GM19455 (cell line): ENCODE data around the gene SMIM20.

Source experiments
- ATAC-seq: cut with Tn5 transposase; IDR thresholded peaks from one replicate; pipeline ENCODE4 v1.9.1; 2021; ENCODE audit not compliant: unreplicated experiment

SMIM20 gene

DNA sequence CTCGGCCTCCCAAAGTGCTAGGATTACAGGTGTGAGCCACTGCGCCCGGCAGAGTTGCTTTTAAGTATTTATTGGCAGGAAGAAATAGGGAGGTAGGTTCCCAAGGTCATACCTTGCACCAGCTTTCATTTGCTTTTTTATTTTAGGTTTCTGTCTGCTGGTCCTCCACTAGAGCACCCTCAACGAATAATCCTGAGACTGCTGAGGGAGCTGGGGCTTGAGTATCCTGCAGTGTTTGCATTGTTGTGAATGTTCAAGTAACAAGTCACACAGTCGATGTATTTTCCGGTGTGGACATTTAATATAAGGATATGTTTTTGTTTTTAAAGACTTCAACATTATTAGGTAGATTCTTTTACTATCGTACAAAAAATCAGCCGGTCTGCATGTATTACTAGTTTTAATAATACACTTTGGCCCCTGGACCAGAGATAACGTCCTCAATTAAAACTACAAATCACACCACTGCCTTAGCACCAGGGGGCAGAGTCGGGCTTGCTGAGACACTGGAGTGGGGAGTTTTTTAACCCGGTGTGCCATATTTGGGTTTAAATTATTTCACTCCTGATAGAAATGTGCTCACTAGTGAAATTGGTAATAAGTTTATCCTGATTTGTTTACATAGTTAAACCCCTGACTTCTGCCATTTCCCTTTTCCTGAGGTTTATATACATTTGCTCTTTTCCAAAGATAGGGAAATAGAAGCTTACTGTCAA, 11.6 kb downstream of the SMIM20 start:
- no peak for ATAC-seq

- ATAC-seq: no peak
Observed at GRCh38 chr4:25926462-25926861, 12.4 kb downstream of the SMIM20 start.

DNA sequence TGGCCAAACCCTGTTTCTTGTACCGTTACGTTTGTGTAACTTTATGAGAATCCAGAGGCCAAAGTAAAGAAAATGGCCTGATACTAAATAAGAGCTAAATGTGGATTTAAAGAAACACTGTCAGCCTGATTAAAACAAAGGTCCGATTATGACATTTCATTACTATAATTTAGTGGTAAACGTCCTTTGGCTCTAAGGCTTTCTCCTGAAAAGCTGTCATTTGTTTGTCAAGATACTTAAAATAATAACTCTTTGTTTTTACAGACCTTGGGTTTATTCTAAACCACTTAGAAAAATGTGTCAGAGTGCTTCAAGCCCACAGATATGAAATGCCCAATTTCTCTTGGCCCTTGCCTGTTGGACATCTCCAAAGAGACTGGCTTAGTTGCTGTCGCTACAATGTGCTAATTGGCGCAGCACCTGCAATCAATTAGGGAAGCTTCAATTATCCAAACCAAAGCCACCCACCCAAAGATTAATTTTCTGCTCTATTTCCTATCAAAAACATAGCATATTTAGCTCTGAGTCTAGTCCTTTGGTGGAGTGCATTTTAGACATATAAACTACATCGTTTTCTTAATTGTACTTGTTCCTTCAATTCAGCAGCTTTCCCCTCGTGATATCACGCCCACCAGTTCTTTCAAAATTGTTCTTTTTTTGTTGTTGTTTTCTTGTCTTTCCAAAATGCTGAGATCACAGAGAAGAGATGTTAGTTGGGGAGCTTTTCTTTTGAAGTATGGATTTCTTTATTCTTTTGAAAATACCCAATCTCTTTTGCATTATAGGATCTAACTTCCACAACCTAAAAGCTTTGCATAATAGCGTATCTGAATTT, 13.6 kb downstream of the SMIM20 start:
- ATAC-seq: no peak

DNA sequence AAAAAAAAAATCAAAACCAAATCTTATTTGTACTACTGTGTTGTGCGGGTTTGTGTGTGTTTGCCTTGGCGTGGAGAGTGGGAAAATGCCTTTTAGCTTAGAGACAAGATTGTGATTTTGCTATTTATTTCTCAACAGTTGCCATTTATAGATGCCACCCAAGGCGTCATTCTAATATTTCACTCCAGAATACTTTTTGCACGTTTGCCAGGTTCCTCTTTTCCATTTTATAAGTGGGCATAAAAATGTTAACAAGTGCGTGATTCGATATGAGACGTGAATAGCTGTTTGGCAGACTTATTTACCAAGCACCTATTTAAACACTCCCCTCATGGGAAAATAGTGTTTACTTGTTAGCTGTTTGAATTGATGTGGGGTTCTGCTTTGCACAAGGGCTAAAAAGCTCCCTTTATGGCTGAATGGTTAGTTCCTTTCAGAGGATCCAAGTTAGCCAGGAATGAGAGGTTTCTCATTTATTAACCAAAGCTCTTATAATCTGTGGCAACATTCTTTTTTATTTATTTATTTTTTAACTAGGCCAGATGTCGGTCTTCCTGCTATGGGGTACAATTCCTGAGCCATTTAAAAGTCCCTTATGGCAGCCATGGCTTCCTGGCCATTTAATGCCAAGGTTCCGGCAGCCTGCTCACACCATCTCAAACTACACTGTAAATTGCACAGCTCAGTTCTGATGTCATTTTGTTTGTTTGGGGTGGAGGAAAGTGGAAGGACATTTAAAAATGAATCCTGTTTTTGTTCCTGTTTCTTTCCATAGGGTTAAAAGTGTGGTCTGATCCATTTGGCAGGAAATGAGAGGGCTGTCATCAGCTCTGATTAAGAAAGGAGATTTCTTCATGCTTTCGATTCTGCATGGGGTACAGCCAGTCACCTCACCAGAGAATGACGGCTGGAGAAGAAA, 14.6 kb downstream of the SMIM20 start:
- ATAC-seq: no peak

DNA sequence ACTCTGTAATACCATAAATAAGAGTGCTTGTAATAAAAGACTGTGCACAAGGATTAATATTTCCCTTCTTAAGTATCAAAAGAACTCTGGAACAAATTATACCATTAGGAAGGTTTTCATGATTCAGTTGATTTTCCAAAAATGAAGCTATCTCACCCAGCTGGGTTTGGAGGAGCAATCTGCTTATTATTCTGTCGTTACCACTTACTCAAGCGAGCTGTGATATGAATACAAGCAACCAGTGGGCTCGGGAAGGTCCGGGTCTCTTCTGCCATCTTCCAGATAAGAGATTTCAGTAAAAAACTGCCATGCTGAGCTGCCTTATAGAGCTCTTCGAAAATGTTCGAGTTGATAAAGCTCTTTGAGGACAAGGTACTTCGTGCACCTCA, 15.3 kb downstream of the SMIM20 start:
- ATAC-seq: no peak

- no peak for ATAC-seq
Observed at GRCh38 chr4:25930731-25931354, 16.8 kb downstream of the SMIM20 start.

- ATAC-seq: no peak
Observed at GRCh38 chr4:25936696-25937095, 22.7 kb downstream of the SMIM20 start.

GRCh38 chr4:25937801-25938200, 23.8 kb downstream of the SMIM20 start:
- ATAC-seq: no peak

GRCh38 chr4:25938366-25938765, 24.3 kb downstream of the SMIM20 start:
- peak; percentile 31 for ATAC-seq

GRCh38 chr4:25938787-25939186, 24.8 kb downstream of the SMIM20 start:
- ATAC-seq: peak; percentile 79

- ATAC-seq: no peak
Observed at GRCh38 chr4:25939330-25939729, 25.3 kb downstream of the SMIM20 start.

DNA sequence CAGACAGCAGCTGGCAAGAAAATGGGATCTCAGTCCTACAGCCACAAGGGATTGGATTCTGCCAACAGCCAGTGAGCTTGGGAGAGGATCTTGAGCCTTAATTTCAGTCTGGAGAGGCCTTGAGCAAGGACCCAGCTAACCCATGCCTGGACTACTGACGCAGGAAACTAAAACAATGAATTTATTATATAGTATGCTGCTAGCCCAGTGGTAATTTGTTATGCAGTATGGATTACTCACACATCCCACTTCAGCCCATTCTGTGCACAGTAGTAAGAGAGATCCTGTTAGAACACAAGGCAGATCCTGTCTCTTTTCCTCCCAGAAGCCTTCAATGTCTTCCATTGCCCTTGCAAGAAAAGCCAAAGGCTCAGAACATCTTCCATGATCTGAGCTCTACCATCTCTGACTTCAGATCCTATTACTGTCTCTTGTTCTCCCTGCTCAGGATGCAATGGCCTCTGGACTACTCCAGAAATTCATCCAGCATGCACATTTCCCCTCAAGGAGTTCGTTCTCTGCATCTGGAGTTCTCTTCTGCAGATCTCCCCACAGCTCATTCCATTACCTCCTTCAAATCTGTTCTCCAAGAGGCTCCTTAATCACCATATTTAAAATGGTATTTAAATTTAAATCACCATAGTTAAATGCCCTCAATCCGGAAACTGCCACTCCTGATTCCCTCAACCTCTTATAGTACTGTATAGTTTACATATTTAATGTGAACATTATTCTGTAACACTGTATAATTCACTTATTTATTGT, 27.6 kb downstream of the SMIM20 start:
- ATAC-seq: no peak

DNA sequence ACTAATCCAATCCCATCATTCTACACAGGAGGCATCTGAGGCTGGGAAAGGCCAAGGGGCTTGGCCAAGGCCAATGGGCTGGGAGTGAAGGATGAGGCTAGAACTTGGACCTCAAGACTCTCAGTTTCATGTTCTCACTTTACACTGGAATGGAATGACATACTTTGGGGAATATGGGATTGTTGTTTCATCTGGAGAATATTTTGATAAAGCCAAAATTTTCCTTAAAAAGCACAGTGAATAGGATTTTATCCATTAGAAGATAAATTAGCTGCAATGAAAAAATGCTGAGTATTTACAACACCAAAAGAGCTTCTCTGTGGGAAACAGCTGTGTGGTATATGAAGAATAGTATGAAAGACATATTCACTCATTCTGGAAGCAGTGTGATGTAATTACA, 29.3 kb downstream of the SMIM20 start:
- ATAC-seq: no peak

DNA sequence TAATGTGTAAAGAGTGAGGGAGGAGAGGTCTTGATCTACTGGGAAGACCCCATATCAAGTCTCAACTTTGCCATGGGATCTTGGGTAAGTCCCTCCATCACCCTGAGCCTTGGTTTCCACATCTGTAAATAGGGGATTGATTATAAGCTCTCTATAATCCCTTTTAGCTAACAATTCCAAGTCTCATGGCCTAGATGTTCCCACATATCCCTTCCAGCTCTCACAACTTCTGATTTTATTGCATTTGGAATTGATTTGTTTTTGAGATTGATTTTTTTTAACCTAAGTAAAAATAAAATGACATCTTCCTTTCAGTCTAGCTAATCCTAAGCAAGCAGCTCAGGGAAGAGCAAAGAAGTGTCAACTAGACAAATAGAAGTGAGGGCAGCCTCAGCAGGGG, 29.8 kb downstream of the SMIM20 start:
- no peak for ATAC-seq

DNA sequence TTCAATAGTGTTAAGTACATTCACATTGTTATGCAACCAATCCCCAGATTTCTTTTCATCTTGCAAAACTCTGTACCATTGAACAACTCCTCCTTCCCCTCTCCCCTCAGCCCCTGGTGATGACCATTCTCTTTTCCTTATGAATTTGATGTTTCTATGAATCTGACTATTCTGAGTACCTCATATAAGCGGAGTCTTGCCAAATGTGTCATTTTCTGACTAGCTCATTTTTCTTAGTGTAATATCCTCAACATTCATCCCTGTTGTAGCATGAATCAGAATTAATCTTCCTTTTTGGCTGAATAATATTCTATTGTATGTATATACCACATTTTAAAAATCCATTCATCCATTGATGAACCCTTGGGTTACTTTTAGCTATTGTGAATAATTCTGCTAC, 34.0 kb downstream of the SMIM20 start:
- ATAC-seq: no peak

- ATAC-seq: no peak
Observed at GRCh38 chr4:25949173-25949748, 35.2 kb downstream of the SMIM20 start.

DNA sequence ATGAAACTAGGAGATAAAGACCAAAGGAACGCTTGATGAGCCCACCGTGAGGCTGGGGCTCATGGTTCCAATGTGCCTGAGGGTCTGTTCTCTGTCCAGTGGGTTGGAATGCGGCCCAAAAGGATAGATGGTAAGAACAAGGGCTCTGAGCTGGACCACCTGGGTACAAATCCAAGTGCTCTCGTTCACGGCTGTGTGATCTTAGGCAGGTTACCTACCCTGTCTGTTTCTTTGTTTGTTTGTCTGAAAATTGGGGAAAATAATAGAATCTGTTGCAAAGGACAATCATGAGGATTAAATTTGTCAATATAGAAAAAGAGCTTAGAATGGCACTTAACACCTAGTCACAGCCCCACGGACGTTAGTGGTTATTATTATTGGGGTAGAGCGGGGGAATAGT, 36.0 kb downstream of the SMIM20 start:
- no peak for ATAC-seq

GRCh38 chr4:25950461-25951389, 36.7 kb downstream of the SMIM20 start:
- ATAC-seq: no peak
